Measurements from ENCODE around the gene VSIG1. TPM values are rescaled to one million over a fixed set of nuclear protein-coding genes. Genes with fewer than 3 reads are reported as not detected.

The VSIG1 gene
- total and polyA plus RNA-seq, 2 donors (not counting 1 experiment from before 2014, with no cell fraction given): 5.4 to 8.6 TPM

DNA sequence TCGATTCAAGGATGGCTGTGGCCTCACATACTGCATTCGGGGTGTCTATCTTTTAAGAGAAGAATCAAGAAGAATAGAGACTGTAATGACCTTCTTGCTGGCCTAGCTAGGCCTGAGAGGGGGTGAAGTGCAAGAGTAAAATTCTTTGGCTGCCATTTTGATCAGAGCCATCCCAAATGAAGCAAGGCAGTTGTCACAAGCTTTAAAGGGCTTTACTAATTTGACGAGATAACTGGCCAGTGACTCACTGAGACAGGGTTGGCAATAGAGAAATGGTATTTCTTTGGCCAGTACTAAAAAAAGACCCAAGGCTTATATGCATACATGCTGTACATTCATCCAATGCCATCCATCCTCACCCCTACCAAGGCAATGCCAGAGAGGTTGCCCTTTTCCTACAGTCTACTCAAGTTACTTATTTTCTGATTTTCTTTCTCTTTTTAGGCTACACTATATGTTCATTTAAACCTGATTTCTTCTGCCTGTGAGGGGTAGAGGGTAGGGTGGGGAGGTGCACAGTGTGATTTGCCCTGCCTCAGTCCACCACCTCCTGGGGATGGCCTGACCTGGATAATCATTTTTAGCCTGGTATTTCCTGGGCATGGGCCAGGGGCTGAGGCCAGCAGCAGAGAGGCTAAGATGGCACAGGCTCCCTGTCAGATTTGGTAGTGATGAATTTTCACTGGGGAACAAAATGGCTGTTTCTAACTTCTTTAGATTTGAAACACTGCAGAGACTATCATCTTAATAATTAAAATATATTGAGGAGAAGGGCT, 78.9 kb downstream of the VSIG1 start:
- Mint-ChIP-seq H3K4me3 (no peak overlapping the region), H3K27ac (no peak overlapping the region), H3K9me3 (ENCODE audit: insufficient read depth) (no peaks in the 10 kb centered on the region), H3K27me3 (no peaks in the 10 kb centered on the region), H3K4me1 (no peaks in the 10 kb centered on the region)
- H3K4me1 ChIP-seq (ENCODE audit: control insufficient read depth in 2 of 2, insufficient read depth in 2 of 2, low read length in 2 of 2): no peaks in the 10 kb centered on the region
- H3K4me3 ChIP-seq (ENCODE audit: control extremely low read depth in 1 of 5, extremely low read depth in 1 of 5, insufficient read depth in 1 of 5, low read depth in 2 of 5, low read length in 4 of 5): no peak overlapping the region
- ATAC-seq (ENCODE audit: low read depth) (no peak), DNase-seq (no peak)
- no peak overlapping the region for H3K27ac ChIP-seq (ENCODE audit: low read length in 2 of 2)
- no peaks in the 10 kb centered on the region for H3K27me3 ChIP-seq (replicated peaks in 1 of 4; ENCODE audit: control extremely low read depth in 1 of 4, control insufficient read depth in 3 of 4, insufficient read depth in 4 of 4, low read length in 3 of 4)
- H2AFZ ChIP-seq (ENCODE audit: insufficient read depth, low read depth, low read length, poor library complexity, severe bottlenecking): no peak overlapping the region
- WGBS (ENCODE audit: insufficient coverage): no CpG with 5 or more reads among the region's 3 CpGs
- no peaks in the 10 kb centered on the region for H3K79me2 ChIP-seq (ENCODE audit: control insufficient read depth, insufficient read depth, low read length)
- H4K20me1 ChIP-seq (ENCODE audit: control insufficient read depth, insufficient read depth, low read length, poor library complexity, severe bottlenecking): no peaks in the 10 kb centered on the region
- no peak for TF ChIP-seq EZH2 (IDR thresholded peaks at IDR 0.05; ENCODE audit: borderline replicate concordance, insufficient read depth, low read depth, low read length, poor library complexity, severe bottlenecking)
- TF ChIP-seq, protein P1, sequence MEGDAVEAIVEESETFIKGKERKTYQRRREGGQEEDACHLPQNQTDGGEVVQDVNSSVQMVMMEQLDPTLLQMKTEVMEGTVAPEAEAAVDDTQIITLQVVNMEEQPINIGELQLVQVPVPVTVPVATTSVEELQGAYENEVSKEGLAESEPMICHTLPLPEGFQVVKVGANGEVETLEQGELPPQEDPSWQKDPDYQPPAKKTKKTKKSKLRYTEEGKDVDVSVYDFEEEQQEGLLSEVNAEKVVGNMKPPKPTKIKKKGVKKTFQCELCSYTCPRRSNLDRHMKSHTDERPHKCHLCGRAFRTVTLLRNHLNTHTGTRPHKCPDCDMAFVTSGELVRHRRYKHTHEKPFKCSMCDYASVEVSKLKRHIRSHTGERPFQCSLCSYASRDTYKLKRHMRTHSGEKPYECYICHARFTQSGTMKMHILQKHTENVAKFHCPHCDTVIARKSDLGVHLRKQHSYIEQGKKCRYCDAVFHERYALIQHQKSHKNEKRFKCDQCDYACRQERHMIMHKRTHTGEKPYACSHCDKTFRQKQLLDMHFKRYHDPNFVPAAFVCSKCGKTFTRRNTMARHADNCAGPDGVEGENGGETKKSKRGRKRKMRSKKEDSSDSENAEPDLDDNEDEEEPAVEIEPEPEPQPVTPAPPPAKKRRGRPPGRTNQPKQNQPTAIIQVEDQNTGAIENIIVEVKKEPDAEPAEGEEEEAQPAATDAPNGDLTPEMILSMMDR (IDR thresholded peaks at IDR 0.05): no peak
- H3K4me2 ChIP-seq (replicated peaks; ENCODE audit: low read depth, low read length, poor library complexity, severe bottlenecking): no peak overlapping the region
- H3K9me3 ChIP-seq (ENCODE audit: control extremely low read depth in 1 of 3, control insufficient read depth in 2 of 3, insufficient read depth in 1 of 3, low read length in 2 of 3): no peaks in the 10 kb centered on the region
- ChIA-PET CTCF (no interaction called here), POLR2A (no interaction called here)
- H3K36me3 ChIP-seq (replicated peaks in 1 of 2; ENCODE audit: control extremely low read depth in 1 of 2, control insufficient read depth in 1 of 2, extremely low read depth in 1 of 2, insufficient read depth in 2 of 2, low read length in 1 of 2): peaks cover 2 to 5% of the 10 kb centered on the region in 2 experiments
- H3K9ac ChIP-seq (ENCODE audit: low read length): no peak overlapping the region
- intact Hi-C loops (cut with micrococcal nuclease): no loop called here

DNA sequence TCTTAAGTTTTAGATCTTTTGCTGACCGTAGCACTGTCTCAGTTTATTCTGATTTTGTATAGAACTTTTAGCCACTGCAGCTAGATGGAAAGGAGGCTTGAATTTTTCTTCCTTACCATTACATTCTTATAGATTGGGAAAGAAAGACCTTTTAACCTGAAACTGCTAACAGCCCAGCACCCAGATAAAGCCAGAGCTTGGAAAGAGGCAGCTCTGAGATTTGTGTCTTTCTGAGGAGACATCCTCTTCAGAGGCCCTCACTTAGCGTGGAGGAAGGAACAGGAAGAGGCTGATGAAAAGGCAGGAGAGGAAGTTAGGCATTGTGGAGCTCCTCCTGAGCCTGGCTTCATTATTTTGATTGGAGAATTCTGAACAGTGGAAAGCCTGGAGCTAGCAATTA, 81.8 kb downstream of the VSIG1 start:
- DNase-seq (no peak), ATAC-seq (ENCODE audit: low read depth) (no peak)
- Histone ChIP-seq H3K36me3 (replicated peaks in 1 of 2; ENCODE audit: control extremely low read depth in 1 of 2, control insufficient read depth in 1 of 2, extremely low read depth in 1 of 2, insufficient read depth in 2 of 2, low read length in 1 of 2) (peaks cover 5% of the 10 kb centered on the region in 2 experiments), H3K9me3 (ENCODE audit: control extremely low read depth in 1 of 3, control insufficient read depth in 2 of 3, insufficient read depth in 1 of 3, low read length in 2 of 3) (no peaks in the 10 kb centered on the region), H3K79me2 (ENCODE audit: control insufficient read depth, insufficient read depth, low read length) (no peaks in the 10 kb centered on the region), H4K20me1 (ENCODE audit: control insufficient read depth, insufficient read depth, low read length, poor library complexity, severe bottlenecking) (no peaks in the 10 kb centered on the region), H3K27ac (ENCODE audit: low read length in 2 of 2) (no peak overlapping the region), H2AFZ (ENCODE audit: insufficient read depth, low read depth, low read length, poor library complexity, severe bottlenecking) (no peak overlapping the region), H3K27me3 (replicated peaks in 1 of 4; ENCODE audit: control extremely low read depth in 1 of 4, control insufficient read depth in 3 of 4, insufficient read depth in 4 of 4, low read length in 3 of 4) (no peaks in the 10 kb centered on the region), H3K4me2 (replicated peaks; ENCODE audit: low read depth, low read length, poor library complexity, severe bottlenecking) (no peak overlapping the region), H3K4me1 (ENCODE audit: control insufficient read depth in 2 of 2, insufficient read depth in 2 of 2, low read length in 2 of 2) (no peaks in the 10 kb centered on the region), H3K4me3 (ENCODE audit: control extremely low read depth in 1 of 5, extremely low read depth in 1 of 5, insufficient read depth in 1 of 5, low read depth in 2 of 5, low read length in 4 of 5) (no peak overlapping the region), H3K9ac (ENCODE audit: low read length) (no peak overlapping the region)
- Mint-ChIP-seq H3K27me3 (no peaks in the 10 kb centered on the region), H3K9me3 (ENCODE audit: insufficient read depth) (no peaks in the 10 kb centered on the region), H3K4me3 (no peak overlapping the region), H3K4me1 (no peaks in the 10 kb centered on the region), H3K27ac (no peak overlapping the region)
- 40% methylated on average over 1 of the region's 2 CpGs for WGBS (ENCODE audit: insufficient coverage)
- intact Hi-C loops (cut with micrococcal nuclease): no loop called here
- TF ChIP-seq, protein P1 (IDR thresholded peaks at IDR 0.05): no peak
- no peak for TF ChIP-seq EZH2 (IDR thresholded peaks at IDR 0.05; ENCODE audit: borderline replicate concordance, insufficient read depth, low read depth, low read length, poor library complexity, severe bottlenecking)
- CTCF ChIA-PET: no interaction called here
- POLR2A ChIA-PET: no interaction called here

All from B cell (primary cell).